WTC11 (cell line): ENCODE measurements around the gene DGKG.

ENCODE experiments used
- KAT7 ChIP-seq: sonication (generic); formaldehyde crosslinking; IDR thresholded peaks from 2 replicates; pipeline ENCODE4 v1.8.1; 2023; ENCODE audit warnings: missing genetic modification reagents, mild to moderate bottlenecking, borderline replicate concordance
- MXD4 ChIP-seq: fragments of 250-450 bp; sonication (Bioruptor Pico); IDR thresholded peaks from 2 replicates; pipeline ENCODE4 v1.8.0; 2021; ENCODE audit warnings: mild to moderate bottlenecking, moderate library complexity, borderline replicate concordance
- NR2C2 ChIP-seq: sonication (generic); formaldehyde crosslinking; IDR thresholded peaks from 2 replicates; pipeline ENCODE4 v1.8.0; 2022; ENCODE audit warnings: mild to moderate bottlenecking, missing genetic modification reagents
- SP1 ChIP-seq: sonication (generic); formaldehyde crosslinking; conservative IDR thresholded peaks from 2 replicates; pipeline ENCODE4 v1.8.1; 2022; ENCODE audit warnings: missing genetic modification reagents
- TP53 ChIP-seq: sonication (generic); formaldehyde crosslinking; IDR thresholded peaks from 2 replicates; pipeline ENCODE4 v1.8.1; 2023; ENCODE audit warnings: mild to moderate bottlenecking, missing genetic modification reagents
- ZNF317 ChIP-seq: sonication (generic); formaldehyde crosslinking; IDR thresholded peaks from 2 replicates; pipeline ENCODE4 v1.8.1; 2023; ENCODE audit warnings: low read depth, mild to moderate bottlenecking, moderate library complexity, missing genetic modification reagents, borderline replicate concordance
- TF ChIP-seq, protein P1 (sequence below): fragments of 200-600 bp; IDR thresholded peaks from 2 replicates; pipeline ENCODE4 v1.8.0; 2022; ENCODE audit warnings: antibody characterized with exemption
- TF ChIP-seq, protein P2 (sequence below): sonication (generic); formaldehyde crosslinking; IDR thresholded peaks from 2 replicates; pipeline ENCODE4 v1.8.1; 2023; ENCODE audit warnings: mild to moderate bottlenecking, missing genetic modification reagents, moderate library complexity
- TF ChIP-seq, protein P3 (sequence below): sonication (generic); formaldehyde crosslinking; IDR thresholded peaks from 2 replicates; pipeline ENCODE4 v1.8.0; 2022; ENCODE audit warnings: mild to moderate bottlenecking, missing genetic modification reagents

DNA sequence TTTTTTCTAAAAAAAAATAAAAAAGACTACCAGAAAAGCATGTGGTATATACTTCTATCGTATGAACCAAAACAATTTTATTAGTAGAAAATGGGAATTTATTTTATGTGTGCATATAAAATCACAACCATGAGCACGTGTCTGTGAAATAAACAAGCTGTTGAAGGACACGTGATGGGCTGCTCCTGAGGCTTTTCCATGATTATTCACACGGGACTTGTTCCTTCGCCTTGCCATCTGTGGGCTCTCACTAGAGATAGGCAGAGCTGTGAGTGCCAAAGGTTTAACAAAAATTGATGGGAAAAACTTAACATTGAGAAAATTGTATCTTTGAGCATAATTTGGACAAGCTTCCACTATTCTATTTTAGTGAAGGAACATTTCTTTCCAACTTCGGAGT, 240.8 kb downstream of the DGKG start:
- TF ChIP-seq SP1 (CRISPR knock-in tag) (no peak), ZNF317 (no peak), TP53 (no peak), NR2C2 (no peak), KAT7 (CRISPR knock-in tag) (no peak), MXD4 (CRISPR knock-in tag) (no peak)
- TF ChIP-seq, protein P1, sequence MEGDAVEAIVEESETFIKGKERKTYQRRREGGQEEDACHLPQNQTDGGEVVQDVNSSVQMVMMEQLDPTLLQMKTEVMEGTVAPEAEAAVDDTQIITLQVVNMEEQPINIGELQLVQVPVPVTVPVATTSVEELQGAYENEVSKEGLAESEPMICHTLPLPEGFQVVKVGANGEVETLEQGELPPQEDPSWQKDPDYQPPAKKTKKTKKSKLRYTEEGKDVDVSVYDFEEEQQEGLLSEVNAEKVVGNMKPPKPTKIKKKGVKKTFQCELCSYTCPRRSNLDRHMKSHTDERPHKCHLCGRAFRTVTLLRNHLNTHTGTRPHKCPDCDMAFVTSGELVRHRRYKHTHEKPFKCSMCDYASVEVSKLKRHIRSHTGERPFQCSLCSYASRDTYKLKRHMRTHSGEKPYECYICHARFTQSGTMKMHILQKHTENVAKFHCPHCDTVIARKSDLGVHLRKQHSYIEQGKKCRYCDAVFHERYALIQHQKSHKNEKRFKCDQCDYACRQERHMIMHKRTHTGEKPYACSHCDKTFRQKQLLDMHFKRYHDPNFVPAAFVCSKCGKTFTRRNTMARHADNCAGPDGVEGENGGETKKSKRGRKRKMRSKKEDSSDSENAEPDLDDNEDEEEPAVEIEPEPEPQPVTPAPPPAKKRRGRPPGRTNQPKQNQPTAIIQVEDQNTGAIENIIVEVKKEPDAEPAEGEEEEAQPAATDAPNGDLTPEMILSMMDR = no peak
- TF ChIP-seq, protein P2, sequence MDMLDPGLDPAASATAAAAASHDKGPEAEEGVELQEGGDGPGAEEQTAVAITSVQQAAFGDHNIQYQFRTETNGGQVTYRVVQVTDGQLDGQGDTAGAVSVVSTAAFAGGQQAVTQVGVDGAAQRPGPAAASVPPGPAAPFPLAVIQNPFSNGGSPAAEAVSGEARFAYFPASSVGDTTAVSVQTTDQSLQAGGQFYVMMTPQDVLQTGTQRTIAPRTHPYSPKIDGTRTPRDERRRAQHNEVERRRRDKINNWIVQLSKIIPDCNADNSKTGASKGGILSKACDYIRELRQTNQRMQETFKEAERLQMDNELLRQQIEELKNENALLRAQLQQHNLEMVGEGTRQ = no peak
- TF ChIP-seq, protein P3, sequence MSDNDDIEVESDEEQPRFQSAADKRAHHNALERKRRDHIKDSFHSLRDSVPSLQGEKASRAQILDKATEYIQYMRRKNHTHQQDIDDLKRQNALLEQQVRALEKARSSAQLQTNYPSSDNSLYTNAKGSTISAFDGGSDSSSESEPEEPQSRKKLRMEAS (CRISPR knock-in tag) = no peak
